GM10847 (cell line): ENCODE measurements around the gene ACOX1.

Experiments used
- POLR2A ChIP-seq: IDR thresholded peaks from 2 replicates; pipeline ENCODE4 v1.6.1; 2011; ENCODE audit not compliant: insufficient read length; ENCODE audit errors: extremely low read depth

Gene ACOX1

DNA sequence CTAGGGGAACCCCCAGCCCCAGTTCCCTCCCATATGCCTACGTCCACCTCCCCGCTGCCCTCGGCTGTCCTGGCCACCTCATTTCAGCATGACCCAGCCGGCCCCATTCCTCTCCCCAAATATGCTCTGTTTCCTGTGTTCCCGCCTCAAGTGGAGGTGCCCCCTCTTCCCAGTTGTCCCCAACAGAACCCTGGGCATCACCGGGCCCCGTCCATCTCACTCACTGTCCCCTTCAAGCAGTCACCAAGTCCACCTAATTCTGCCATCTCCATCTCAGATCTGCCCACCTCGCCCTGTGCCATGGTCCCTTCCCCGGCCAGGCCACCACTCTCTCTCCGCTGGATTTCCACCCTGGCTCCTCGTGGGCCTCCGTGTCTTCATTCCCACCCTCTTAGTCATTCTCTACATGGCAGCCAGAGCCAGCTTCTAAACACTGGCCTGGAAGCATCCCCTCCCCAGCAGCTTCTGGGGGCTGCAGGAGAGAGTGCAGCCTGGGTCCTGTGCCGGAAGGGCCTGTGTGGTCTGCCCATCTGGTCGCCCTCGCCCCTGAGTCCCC lies 34.5 kb upstream of the ACOX1 start:
- TF ChIP-seq POLR2A: no peak

DNA sequence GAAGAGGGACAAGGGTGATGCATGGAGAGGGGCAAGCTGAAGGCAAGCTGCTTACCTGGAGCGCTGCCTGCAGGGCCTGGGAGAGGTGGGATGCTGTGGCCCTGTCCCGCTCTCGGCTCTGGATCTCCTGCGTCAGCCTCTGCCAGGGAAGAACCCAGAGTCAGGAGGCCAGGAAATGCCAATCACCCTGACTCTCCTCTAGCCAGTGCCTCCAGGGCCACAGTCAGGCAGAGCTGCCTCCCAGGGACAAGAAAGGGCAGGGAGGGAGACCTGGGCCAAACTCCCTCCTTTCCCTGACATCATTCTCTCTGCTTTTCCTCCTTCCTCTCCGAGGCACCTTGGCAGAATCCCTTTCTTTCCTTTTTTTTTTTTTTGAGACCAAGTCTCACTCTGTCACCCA lies 33.0 kb upstream of the ACOX1 start:
- no peak for TF ChIP-seq POLR2A

DNA sequence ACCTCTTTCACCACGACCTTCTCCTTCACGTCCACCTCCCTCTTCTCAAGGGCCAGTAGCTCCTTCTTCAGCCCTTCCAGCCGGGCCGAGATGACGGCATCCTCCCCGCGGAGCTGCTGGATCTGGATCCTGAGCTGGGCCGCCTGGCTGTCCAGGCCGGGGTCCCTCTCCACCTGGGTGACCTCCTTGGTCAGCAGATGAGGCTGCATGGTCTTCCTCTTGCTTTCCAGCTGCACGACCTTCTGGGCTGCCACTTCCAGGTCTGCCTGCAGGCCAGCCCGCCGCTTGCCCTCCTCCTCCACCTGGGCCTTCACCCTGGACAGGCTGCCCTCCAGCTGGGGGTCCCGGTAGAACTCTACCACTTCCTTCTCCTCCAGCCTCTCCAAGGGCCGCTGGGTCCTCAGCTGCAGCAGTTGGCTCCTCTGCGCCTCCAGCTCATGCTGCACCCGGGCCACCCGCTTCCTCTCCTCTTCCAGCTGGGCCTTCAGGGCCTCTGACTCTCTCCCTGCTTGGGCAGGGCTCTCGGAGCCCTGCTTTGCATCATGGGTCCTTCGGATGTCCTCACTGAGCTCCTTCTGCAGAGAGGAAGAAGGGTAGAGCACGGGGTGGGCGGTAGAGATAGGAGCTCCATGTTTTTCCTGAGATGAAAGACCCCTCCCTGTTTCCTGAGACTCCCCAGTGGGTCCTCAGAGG lies 31.1 kb upstream of the ACOX1 start:
- no peak for TF ChIP-seq POLR2A

DNA sequence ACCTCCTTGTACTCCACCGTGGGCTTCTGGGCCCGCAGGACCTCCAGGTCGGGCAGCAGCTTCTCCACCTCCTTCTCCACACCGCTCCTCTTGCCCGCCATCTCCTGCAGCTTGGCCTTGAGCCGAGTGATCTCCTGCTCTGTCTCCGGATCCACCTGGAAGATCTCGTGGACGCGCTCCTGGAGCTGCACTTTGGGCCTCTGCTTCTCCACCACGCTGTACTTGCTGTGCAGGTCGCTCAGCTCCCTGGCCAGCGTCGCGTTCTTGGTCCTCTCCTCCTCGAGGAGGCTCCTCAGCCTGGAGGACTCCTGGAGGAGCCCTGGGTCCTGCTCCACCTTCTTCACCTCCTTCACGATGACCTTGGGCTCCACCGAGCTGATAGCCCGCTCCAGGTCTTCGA lies 30.5 kb upstream of the ACOX1 start:
- TF ChIP-seq POLR2A: no peak

DNA sequence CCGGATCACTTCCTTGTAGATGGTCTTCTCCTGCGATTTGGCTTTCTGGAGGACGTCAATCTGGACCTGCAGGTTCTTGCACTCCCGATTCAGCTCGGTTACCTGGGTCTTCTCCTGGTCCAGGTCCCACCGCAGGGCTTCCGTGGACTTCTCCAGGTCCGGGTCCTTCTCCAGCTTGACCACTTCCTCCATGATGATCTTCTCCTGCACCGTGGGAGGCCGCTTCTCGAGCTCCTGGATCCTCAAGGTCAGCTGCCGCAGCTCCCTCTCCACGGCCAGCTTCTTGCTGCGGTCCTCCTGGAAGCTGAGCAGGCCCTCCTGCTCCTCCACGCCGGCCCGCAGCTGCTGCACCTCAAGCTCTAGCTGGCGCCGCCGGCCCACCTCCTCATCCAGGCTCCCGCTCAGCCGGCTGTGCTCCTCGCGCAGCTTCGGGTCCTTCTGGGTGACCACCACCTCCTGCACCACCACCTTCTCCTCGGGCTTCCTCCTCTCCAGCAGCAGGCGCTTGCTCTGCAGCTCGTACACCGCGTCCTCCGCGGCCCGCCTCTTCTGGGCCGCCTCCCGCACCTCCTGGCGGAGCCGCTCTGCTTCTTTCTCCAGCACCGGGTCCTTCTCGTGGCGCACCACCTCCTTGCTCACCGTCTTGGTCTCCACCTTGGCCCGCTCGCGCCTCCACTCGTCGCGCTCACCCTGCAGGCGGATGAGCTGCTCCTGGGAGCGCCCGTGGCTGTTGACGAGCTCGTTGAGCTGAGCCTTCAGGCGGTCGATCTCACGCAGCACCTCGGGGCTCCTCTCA lies 29.9 kb upstream of the ACOX1 start:
- no peak for TF ChIP-seq POLR2A

DNA sequence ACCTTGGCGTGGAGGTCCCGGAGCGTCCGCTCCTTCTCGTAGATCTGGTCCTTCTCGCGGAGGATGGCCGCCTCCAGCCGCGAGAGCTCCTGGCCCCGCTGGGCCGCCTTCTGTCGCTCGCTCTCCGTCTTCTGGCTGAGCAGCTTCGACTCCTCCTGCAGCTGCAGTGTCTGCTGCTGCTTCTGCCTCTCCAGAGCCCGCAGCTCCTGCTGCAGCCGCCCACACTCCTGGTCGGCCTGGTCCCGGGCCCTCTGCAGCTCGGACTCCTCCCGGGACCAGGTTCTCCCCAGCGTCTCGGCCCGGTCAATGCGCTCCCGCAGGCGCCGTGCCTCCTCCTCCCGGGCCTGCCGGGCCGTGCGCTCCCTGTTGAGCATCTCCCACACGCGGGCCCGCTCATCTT lies 29.2 kb upstream of the ACOX1 start:
- no peak for TF ChIP-seq POLR2A

DNA sequence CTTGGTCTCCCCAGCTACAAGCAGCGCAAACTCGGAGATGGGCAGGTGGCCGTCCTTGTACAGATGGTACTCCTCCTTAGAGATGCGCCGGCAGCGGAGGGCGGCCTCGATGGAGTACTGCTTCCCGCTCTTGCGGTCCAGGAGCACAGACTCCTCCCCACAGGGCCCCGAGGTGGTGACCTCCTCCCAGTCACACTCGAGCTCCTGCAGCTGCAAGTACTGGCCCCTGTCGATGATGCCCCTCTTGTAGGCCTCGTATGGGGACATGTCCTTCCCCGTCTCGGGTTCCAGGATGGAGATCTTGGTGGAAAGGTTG lies 28.8 kb upstream of the ACOX1 start:
- TF ChIP-seq POLR2A: no peak

DNA sequence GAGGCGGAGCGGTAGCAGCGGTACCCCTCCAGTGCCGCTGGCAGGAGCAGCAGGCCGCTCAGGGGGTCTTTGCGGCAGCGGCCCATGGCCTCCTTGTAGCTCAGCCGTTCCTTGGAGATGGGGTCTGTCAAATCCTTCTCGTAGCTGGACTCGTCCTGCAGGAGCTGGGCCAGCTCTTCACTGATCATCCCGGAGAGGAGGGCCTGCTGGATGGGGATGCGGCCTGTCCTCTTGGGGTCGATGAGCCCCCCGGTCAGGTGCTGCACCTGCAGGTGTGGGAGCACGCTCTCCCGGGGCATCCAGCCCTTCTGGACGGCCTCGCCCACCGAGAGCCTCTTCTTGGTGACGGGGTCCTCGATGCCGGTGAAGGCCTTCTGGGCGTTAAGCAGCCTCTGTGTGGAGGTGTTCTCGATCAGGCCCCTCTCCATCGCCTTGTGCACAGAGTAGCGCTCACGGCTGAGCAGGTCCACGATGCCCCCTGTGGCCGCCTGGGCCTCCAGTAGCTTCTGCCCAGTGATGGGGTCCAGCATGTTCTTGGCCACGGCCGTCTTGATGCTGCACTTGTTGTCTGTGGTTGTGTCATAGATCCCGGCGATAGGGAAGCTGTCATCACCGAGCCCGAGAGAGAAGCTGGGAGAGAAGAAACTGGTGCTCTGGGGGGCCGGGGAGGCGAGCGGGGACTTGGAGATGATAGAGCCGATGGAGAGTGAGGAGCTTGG lies 28.3 kb upstream of the ACOX1 start:
- TF ChIP-seq POLR2A: no peak

DNA sequence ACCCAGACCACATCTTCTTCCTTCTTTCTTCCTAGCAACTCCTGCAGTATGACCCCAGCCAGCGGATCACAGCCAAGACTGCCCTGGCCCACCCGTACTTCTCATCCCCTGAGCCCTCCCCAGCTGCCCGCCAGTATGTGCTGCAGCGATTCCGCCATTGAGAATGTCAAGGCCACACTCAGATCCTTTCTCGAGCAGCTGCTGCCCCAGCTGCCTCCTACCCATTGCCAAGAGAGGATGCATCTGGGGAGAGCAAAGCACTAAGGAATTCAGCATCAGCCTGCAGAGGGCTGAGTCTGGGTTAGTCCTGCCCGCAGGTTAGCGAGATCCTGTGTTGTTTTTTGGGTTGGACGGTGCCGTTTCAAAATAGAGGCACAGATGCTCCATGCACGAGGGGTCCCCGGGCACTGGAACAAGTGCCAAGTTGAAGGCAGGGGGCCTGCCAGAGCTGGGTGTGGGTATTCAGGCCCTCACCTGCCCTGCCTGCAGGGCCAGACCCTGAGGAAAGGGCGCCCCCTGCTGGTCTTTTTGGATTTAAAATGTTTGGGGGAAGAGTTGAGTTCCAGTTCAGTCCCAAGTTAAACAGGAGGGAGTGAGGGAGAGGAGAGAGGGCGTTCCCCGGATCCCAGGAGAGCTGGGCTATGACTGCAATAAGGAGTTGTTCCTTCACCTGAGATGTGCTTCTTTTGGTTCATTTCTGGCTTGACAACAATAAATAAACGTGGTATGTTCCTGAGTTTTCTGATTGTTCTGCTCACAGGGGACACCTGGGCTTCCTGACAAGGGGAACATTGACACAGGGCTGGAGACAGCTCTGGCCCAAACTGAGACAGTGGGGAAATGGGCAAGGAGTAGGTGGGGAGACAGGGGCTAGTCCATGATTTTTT lies 26.5 kb upstream of the ACOX1 start:
- TF ChIP-seq POLR2A: no peak

DNA sequence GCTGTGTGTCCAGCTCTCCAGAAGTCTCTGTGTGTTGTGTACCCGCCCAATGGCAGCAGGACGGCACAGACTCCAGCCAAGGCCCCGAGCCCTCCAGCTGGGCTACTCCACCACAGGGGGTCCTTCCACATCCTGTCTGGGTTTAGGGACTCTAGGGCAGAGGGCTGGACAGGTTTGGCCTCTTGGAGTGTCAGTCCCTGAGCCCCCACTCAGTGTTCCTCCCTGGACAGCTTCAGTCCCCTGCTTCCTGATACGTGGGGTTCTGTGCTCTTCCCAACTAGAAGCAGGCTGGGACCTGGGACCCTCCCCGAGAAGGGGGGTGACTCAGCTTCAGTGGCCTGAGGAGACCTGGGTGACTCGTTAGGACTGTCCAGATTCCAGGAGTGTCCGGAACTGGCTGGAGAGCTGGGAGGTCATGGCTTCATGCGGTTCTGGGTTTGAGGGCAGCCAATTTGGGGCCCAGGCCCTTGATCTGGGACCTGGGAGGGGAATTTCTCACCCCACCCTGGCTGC lies 25.8 kb upstream of the ACOX1 start:
- no peak for TF ChIP-seq POLR2A

DNA sequence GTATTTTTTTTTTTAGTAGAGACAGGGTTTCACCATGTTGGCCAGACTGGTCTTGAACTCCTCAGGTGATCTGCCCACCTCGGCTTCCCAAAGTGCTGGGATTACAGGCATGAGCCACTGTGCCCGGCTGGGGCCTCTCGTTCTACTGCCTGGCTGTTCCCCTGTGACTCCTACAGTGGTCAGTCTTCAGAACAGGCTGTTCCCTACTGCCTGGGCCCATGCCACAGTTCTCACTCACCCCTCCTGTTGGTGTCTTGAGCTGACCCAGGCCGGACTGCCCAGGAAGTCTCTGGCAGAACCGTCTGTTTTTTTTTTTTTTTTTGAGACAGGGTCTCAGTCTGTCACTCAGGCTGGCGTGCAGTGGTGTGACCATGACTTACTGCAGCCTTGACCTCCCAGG lies 24.9 kb upstream of the ACOX1 start:
- TF ChIP-seq POLR2A: no peak

DNA sequence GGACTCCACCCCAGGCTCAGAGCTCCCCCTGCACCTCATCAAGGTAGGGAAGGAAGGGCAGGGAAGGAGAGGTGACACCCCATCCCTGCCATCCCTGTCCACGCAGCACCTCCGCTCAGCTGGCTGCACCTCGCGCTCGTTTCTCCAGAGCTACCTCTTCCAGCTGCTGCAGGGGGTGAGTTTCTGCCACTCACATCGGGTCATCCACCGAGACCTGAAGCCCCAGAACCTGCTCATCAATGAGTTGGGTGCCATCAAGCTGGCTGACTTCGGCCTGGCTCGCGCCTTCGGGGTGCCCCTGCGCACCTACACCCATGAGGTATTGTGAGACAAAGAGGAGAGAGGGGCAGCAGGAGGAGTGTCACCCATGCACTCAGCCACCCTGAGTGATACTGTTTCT lies 23.1 kb upstream of the ACOX1 start:
- no peak for TF ChIP-seq POLR2A

DNA sequence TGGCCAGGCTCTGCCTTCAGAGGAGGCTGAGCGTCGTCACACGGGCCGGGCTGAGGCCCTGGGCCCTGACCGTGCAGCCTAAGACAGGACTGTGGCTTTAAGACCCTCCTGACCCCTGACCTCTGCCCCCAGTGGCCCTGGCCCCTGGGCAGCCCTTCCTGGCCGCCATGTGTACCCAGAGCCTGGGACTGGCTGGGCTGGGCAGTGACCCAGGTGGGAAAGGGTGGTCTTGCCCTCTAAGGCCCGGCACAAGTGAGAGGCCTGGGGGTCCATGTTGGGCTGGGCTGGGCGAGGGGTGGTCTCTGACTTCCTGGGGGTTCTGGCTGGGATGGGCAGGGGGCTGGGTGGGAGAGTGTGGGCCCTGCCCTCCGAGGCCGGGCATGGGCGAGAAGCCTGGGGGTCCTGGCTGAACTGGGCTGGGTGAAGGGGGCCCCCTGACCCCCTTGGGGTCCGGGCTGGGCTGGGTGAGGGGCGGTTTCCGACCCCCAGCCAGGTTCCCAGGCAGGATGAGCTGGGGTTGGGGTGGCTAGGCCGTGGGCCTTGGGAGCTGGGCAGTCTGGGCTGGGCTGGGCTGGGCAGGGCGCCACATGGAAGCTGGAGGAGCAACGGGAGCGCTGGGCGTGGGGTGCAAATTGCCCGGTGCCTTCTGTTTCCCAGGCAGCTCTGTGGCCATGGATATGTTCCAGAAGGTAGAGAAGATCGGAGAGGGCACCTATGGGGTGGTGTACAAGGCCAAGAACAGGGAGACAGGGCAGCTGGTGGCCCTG lies 22.0 kb upstream of the ACOX1 start, which contains the start of gene CDK3:
Gene CDK3 (plus strand): TSS at position 101 of the 767 bp plus-strand sequence. CDS start 571 bp downstream, at position 672.
- TF ChIP-seq POLR2A: no peak

DNA sequence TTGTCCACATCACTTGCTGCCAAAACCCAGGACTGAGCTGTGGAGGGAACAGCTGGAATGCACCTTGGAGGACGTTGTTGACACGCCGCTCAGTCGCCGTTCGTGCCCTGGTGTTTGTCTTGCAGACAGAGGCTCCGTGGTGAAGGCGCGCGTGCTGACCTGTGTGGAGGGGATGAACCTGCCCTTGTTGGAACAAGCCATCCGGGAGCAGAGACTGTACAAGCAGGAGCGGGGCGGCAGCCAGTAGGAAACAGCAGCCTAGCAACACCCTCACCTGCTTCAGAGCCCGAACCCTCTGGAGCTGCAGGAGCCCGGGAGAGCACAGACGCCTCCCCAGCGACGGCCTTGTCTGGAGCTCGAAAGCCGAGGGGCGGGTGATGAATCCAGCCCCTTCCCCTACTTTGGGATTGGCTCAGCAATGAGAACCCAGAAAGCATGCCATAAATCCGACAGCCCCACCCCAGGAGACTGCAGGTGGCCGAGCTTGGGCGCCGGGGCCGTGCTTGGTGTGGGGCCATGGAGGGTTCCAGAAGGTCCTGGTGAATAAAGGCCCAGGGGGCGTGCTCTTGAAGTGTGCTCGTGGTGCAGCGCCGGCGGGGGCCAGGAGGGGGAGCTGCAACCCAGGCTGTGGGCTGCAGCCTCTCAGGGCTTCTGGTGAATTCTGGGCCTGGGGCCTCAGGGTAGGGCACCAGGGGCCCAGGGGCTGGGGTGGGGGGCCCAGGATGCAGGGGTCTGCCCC lies 21.2 kb upstream of the ACOX1 start:
- no peak for TF ChIP-seq POLR2A

DNA sequence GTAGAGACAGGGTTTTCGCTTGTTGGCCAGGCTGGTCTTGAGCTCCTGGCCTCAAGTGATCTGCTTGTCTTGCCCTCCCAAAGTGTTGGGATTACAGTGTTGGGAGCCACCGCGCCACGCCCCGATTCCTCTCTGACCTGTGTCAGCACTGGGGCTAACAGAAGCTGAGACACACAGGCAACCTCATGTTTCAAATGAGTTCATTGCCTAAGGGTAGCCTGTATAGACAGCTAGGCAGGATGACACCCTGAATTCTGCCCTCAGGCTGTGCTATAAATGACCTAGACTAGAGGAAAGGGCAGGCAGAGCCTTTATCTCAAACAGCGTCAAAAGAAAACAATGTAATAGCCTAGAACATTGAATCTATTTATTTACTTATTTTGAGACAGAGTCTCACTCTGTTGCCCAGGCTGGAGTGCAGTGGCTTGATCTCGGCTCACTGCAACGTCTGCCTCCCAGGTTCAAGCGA lies 19.4 kb upstream of the ACOX1 start:
- no peak for TF ChIP-seq POLR2A
